Measurements from ENCODE around the gene BCL11A.

GRCh38 chr2:60478660-60479059 is 74.8 kb downstream of the BCL11A start:
- TF ChIP-seq, protein P1, sequence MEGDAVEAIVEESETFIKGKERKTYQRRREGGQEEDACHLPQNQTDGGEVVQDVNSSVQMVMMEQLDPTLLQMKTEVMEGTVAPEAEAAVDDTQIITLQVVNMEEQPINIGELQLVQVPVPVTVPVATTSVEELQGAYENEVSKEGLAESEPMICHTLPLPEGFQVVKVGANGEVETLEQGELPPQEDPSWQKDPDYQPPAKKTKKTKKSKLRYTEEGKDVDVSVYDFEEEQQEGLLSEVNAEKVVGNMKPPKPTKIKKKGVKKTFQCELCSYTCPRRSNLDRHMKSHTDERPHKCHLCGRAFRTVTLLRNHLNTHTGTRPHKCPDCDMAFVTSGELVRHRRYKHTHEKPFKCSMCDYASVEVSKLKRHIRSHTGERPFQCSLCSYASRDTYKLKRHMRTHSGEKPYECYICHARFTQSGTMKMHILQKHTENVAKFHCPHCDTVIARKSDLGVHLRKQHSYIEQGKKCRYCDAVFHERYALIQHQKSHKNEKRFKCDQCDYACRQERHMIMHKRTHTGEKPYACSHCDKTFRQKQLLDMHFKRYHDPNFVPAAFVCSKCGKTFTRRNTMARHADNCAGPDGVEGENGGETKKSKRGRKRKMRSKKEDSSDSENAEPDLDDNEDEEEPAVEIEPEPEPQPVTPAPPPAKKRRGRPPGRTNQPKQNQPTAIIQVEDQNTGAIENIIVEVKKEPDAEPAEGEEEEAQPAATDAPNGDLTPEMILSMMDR (IDR thresholded peaks at IDR 0.05; ENCODE audit: insufficient read depth, low read depth, low read length): no peak
- no peak for TF ChIP-seq EZH2 (IDR thresholded peaks at IDR 0.05; ENCODE audit: insufficient read depth, low read length)
